GM21390 (cell line): ENCODE measurements around the gene POMT2.
"Not testable (repeated sequence)": the region's sequence is repeated elsewhere in the genome, so short reads cannot be mapped to it uniquely, and the experiment has no call there.

Experiments
- ATAC-seq: cut with Tn5 transposase; IDR thresholded peaks from one replicate; pipeline ENCODE4 v1.9.1; 2021; ENCODE audit not compliant: unreplicated experiment

POMT2 gene

GRCh38 chr14:77320238-77320935 is at the start of gene POMT2:
POMT2 (minus strand) TSS chr14:77320883; CDS start chr14:77320681, 202 bp downstream.
- ATAC-seq, result peak; percentile 67

- no peak for ATAC-seq
Measured at GRCh38 chr14:77369285-77369684, 48.6 kb upstream of the POMT2 start.

GRCh38 chr14:77364146-77364545 is 43.5 kb upstream of the POMT2 start:
- ATAC-seq, result no peak

- ATAC-seq, result no peak
Measured at GRCh38 chr14:77359626-77360025, 38.9 kb upstream of the POMT2 start.

GRCh38 chr14:77356899-77357298 is 36.2 kb upstream of the POMT2 start:
- no peak for ATAC-seq

GRCh38 chr14:77355811-77356210 is 35.1 kb upstream of the POMT2 start:
- no peak for ATAC-seq

- ATAC-seq, result no peak
Measured at GRCh38 chr14:77353469-77354141, 32.9 kb upstream of the POMT2 start.

GRCh38 chr14:77347751-77348150 is 27.1 kb upstream of the POMT2 start:
- no peak for ATAC-seq

- no peak for ATAC-seq
Measured at GRCh38 chr14:77346495-77346894, 25.8 kb upstream of the POMT2 start.

- ATAC-seq, result no peak
Measured at GRCh38 chr14:77344377-77344996, 23.8 kb upstream of the POMT2 start.

GRCh38 chr14:77343662-77344061 is 23.0 kb upstream of the POMT2 start:
- ATAC-seq, result no peak

GRCh38 chr14:77342726-77343397 is 22.2 kb upstream of the POMT2 start:
- ATAC-seq, result no peak

GRCh38 chr14:77340389-77340788 is 19.7 kb upstream of the POMT2 start:
- ATAC-seq, result no peak

GRCh38 chr14:77339407-77339806 is 18.7 kb upstream of the POMT2 start:
- ATAC-seq, result no peak

- no peak for ATAC-seq
Measured at GRCh38 chr14:77338302-77338701, 17.6 kb upstream of the POMT2 start.

GRCh38 chr14:77337880-77338279 is 17.2 kb upstream of the POMT2 start:
- ATAC-seq, result no peak

- ATAC-seq, result not testable (repeated sequence)
Measured at GRCh38 chr14:77337255-77337654, 16.6 kb upstream of the POMT2 start.

- no peak for ATAC-seq
Measured at GRCh38 chr14:77335576-77335975, 14.9 kb upstream of the POMT2 start.

GRCh38 chr14:77329872-77330271 is 9.2 kb upstream of the POMT2 start:
- no peak for ATAC-seq

GRCh38 chr14:77327111-77327510 is 6.4 kb upstream of the POMT2 start:
- no peak for ATAC-seq

- ATAC-seq, result no peak
Measured at GRCh38 chr14:77325746-77326094, 5.0 kb upstream of the POMT2 start.
